Stimulated activated CD4-positive, alpha-beta T cell treated with anti-CD3 and anti-CD28 coated beads, Interleukin-12 subunit alpha, Interleukin-12 subunit beta, amount 100 ng/mL, for 48 hours (primary cell): ENCODE data around the gene IMMT.

ENCODE experiments used
- DNase-seq, 3 donors: peaks; one replicate each; pipeline ENCODE4 v3.0.0-alpha.2; 2020; ENCODE audit warnings: low read depth in 2 of 3, low spot score in 1 of 3

IMMT gene

DNA sequence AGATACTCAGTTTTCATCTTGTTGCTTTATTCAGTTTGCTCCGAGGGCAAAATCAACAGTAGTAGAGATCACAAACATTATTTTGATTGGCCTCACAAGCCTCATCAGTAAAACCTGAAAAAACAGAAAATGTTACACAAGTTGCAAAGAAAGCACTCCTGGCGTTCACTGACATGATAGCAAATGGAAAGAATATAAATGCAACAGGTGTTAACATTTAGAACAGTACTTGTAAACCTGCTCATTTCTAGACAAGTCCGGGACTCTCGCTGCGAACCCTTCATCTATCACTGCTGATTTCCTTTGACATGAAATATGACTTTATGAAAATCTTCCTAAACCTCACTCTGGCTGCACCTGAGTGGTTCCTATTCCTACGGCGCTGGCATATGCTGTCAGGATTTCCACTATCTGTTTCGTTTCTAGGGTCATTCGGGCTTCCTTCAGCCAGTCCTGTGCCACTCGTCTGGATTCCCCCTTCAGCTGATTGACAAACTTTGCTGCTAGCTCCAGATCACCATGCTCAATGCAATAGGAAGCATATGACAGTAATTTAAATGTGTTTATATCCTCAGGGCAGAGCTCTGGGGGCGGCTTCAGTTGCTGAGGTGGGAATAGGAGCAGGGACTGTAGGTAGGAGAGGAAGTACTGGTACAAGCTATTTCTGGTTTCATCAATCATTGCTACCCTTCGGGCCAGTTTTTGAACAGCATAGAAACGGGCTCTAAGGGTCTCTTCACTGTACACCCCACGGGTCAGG, 51.2 kb downstream of the IMMT start:
- no peak for DNase-seq

GRCh38 chr2:86143307-86143706, 52.0 kb downstream of the IMMT start:
- DNase-seq, result no peak

DNA sequence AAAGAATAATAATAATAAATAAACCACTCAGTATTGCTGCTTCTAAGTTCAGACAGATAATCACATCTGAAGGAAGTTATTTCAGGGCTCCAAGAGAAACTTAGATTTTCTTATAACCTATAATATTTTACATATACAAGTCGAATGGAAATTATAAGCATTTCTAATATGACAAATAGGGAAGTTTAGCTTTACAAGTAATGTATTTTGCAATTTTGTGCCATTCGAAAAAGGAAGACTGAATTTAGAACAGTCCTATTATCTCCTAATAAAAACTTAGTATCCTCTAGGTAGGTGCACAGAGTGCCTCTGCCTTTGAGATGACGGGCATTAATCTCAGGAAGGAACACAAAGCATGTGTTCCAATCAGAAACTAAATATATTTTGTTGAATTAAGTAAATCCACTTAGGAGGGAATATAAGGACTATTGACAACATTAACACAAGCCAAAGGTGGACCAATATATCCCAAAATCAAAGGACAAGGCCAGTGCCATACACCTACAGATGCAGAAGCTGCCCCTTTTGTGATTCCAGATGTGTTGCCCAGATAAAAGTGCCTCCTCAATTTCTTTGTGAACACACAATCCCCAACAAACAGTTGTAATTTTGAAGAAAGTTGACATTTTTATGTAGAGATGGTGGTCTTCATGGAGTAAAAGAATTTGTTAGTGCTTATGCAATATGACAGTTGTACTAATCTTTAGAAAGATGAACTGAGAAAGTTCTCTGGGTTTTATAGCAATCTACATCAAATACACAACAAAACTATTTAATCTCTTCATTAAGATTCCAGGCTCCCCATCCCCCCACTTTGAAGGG, 52.6 kb downstream of the IMMT start:
- no peak for DNase-seq

GRCh38 chr2:86140969-86141392, 54.3 kb downstream of the IMMT start:
- DNase-seq, result no peak

GRCh38 chr2:86139981-86140380, 55.3 kb downstream of the IMMT start:
- no peak for DNase-seq

- no peak for DNase-seq
These were observed 56.3 kb downstream of the IMMT start for GRCh38 chr2:86138736-86139625.

GRCh38 chr2:86136141-86136540, 59.1 kb downstream of the IMMT start:
- no peak for DNase-seq

DNA sequence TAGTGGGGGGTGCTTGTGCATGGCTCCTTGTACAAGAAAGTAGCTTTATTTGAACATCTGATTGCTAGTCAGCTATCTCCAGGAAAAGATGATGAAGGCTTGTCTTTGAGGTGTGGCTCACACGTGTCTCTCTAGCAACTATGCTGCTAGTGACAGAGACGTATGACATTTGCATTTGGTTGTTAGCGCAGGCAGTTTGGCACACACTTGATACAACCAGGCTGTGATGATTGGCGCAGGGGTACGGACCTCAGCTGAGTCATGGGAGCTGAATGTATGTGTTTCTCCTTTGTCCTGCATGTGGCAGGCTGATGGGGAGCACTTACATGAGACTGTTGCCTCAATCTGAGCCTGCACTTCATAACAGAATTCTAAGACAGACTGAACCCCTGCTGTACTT, 59.6 kb downstream of the IMMT start:
- DNase-seq, result no peak

DNA sequence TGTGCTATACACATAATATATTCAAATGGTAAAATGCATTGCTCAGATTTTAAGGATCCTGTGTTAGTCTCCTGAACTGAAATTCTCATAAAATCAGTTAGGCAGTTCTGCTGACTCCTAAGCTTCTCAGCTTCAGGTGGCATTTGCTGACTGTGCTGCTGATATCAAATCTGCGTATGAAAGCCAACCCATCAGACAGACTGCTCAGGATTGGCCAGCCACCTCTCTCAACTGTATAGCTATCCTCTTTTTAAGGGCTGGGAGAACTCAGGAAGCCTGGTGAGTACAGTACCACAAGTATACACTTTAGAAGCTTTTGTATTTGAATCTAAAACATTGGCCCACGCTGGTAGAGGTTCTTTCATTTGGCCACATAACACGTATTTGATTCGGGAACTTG, 60.6 kb downstream of the IMMT start:
- no peak for DNase-seq

DNA sequence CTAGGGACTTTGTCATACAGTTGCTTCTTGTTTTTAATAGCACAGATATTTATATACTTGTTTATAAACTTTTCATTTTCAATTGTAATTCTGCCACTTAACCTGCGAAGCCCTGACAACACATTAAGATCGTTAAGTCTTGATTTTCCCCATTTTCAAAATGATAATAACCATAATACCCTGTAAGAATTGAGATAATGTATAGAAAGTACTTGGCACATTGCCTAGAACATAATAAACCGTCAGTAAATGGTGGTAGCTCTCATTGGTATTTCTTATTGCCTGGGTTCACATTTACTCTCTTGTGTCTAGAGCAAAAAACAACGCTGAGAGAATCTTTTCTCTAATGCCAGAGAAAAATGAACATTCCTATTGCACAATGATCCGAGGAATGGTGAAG, 70.6 kb downstream of the IMMT start:
- DNase-seq, result no peak

GRCh38 chr2:86123328-86123925, 71.8 kb downstream of the IMMT start:
- DNase-seq, result no peak

- DNase-seq, result no peak
These were observed 77.1 kb downstream of the IMMT start for GRCh38 chr2:86118130-86118529.

DNA sequence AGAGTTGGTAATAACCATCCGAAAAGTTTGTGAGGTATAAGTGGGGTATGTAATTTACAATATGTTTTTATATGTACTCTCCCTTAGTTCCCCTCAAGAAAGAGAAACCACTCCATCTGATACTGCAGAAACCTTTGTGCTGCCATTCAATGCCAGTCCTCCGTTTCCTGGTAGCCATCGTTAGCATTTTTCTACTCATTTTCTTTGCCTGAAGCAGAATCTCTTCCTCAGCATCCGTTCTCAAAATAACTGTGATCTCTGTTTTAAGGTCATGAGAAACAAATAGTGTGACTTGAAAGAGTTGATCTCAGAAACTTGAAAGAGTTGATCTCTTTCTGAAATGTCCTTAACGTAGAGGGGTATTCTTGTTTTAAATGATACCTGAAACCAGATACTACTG, 88.2 kb downstream of the IMMT start:
- no peak for DNase-seq

GRCh38 chr2:86105969-86106945, 89.0 kb downstream of the IMMT start, which contains the start of gene PTCD3:
PTCD3 (plus strand) TSS chr2:86106235; CDS start chr2:86106248, 13 bp downstream.
- peak; percentile 87 to 93 (median 92) for DNase-seq

DNA sequence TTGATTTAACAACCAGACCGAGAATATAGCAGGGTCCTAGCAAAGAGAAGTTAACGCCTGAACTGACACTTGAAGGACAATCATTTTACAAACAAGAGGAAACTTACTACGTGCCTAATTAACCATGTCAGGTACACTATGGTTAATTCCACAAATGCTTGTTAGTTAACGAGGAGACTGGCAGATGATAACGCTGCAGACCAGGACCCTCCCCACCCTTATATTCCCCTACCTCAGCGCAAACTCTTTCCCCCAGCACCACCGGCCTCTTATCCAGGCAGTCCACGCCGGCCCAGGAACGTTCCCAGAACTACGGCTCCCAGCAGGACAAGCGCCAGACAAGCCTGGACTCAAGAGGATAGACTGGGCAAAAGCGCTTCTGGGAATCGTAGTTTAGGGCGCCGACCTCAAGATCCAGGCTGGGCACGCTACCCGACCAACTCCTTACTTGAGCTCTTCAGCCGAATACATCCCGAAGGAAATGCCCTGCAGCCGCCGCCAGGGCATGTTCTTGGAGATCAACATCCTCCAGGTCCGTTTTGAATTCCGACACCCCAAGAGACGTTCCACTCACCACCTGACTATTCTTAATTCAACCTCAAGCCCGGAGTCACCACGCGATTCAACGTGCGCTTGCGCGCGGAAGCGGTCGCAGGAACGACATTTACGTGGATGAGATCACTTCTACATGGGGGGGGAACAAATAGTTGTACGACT, 89.9 kb downstream of the IMMT start, which contains the start of gene POLR1A:
Gene POLR1A (minus strand): TSS at position 635 of the 717 bp plus-strand sequence. CDS start 110 bp downstream, at position 525.
- peak; percentile 70 to 77 (median 72) for DNase-seq

GRCh38 chr2:86102157-86102556, 93.1 kb downstream of the IMMT start:
- DNase-seq, result no peak

DNA sequence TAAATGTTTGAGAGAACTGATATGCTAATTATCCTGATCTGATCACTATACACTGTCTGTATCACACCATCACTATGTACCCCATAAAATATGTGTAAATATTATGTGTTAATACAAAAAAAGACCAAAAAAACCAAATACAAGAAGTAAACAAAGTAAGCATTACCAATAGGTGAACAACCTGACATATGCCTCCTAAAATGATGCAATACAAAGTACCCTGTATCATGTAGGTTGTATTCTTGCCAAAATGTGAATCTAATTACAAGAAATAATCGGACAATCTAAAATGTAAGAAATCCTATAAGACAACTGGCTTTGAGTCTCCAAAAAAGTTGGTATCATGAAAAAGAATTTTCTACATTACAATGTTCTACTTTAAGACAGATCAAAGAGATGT, 97.3 kb downstream of the IMMT start:
- DNase-seq, result no peak

DNA sequence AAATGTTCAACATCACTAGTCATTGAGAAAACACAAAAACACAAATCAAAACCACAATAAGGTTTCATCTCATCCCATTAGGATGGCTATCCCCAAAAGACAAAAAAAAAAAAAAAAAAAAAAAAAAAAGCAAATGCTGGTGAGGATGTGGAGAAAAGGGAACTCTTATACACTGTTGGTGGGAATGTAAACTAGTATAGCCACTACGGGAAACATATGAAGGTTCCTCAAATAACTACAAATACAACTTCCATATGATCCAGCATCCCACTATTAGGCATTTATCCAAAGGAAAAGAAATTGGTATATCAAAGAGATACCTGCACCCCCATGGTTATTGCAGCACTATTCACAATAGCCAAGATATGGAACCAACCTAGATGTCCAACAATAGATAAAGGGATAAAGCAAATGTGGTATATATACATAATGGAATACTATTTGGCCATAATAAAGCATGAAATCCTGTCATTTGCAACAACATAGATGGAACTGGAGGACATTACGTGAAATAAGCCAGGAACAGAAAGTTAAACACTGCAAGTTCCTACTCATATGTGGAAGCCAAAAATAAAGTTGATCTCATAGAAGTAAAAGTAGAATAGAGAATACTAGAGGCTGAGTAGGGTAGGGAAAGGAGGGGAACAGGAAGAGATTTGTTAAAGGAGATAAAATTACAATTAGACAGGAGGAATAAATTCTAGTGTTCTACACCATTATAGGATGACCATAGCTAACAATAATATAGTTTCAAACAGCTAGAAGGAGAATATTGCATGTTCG, 98.0 kb downstream of the IMMT start:
- no peak for DNase-seq
